ENCODE data around the gene DOCK1.
"Not testable (repeated sequence)": the region's sequence is repeated elsewhere in the genome, so short reads cannot be mapped to it uniquely, and the experiment has no call there.

DOCK1 gene

DNA sequence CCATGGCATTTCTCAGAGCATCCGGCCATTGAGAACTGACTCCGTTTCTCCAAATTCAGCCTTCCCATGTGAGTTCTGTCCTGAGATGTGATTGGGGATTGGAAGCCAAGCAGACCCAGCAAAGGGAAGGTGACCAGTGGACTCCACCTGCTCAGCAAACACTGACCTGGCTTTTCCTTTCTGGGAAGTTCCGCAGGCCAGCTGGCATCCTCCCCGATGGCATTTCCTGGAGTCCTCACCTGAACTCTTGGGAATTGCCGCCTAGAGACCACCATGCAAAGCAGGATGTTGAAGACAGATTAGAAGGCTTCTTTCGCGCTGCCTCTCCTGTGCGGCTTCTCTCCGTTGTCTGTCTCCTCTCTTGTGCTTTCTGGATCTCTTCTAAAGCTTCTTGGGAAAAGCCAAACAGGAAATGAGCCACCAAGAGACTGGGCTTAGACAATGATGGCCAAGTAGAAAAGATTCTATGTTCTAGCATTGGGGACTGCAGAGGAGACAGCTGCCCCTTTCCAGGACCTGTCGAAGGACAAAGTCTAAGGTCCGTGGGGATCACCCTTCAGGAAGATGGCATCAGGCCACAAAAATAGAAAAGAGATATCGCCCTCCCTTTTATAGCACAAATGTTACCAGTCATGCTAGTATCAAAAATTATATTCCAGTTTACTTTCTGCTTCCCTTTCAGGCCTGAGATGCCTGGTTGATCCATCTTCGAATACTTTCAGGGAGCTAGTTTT is 394.9 kb downstream of the DOCK1 start:
- TF ChIP-seq TAF1 (IDR thresholded peaks at IDR 0.05; ENCODE audit: low read depth, low read length) (no peak), POLR2AphosphoS5 (IDR thresholded peaks at IDR 0.05; ENCODE audit: low read depth, low read length) (no peak), PAX5 (IDR thresholded peaks at IDR 0.05; ENCODE audit: insufficient read depth, low read length, severe bottlenecking) (no peak), POU2F2 (IDR thresholded peaks at IDR 0.05; ENCODE audit: low read depth, low read length) (no peak), POLR2A (IDR thresholded peaks at IDR 0.05; ENCODE audit: low read depth, low read length) (no peak), SPI1 (IDR thresholded peaks at IDR 0.05; ENCODE audit: low read depth, low read length) (no peak)
- FAIRE-seq: no peak

GRCh38 chr10:127300868-127301321 is 395.7 kb downstream of the DOCK1 start:
- FAIRE-seq: no peak
- TF ChIP-seq TAF1 (IDR thresholded peaks at IDR 0.05; ENCODE audit: low read depth, low read length) (no peak), PAX5 (IDR thresholded peaks at IDR 0.05; ENCODE audit: insufficient read depth, low read length, severe bottlenecking) (no peak), POU2F2 (IDR thresholded peaks at IDR 0.05; ENCODE audit: low read depth, low read length) (no peak), SPI1 (IDR thresholded peaks at IDR 0.05; ENCODE audit: low read depth, low read length) (no peak), POLR2AphosphoS5 (IDR thresholded peaks at IDR 0.05; ENCODE audit: low read depth, low read length) (no peak), POLR2A (IDR thresholded peaks at IDR 0.05; ENCODE audit: low read depth, low read length) (no peak)
- DNase-seq (ENCODE audit: insufficient read length, low spot score): no peak

More for the DNA sequence above, 394.9 kb downstream of the DOCK1 start:
- no peak for DNase-seq (ENCODE audit: insufficient read length, low spot score)

DNA sequence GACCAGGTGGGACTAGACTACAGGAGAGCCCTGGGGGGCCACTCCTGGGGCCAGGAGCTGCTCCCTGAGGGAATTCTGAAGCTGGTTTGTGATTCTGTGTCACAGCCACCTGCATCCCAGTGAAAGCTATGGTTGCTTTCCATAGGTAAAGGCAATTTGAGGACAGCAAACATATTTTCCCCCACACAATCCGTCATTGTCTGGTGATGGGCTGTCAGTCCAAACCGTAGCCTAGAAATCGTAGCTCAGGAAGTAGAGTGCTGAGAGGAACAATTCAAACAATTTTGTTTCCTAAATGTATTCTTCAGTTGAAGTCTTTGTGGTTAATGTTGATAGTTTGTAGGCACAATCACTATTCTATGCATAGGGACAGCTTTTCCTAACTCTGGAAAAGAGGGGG is 397.1 kb downstream of the DOCK1 start:
- DNase-seq (ENCODE audit: insufficient read length, low spot score) (no peak), FAIRE-seq (no peak)
- TF ChIP-seq TAF1 (IDR thresholded peaks at IDR 0.05; ENCODE audit: low read depth, low read length): no peak
- no peak for TF ChIP-seq POU2F2 (IDR thresholded peaks at IDR 0.05; ENCODE audit: low read depth, low read length)
- no peak for TF ChIP-seq POLR2AphosphoS5 (IDR thresholded peaks at IDR 0.05; ENCODE audit: low read depth, low read length)

DNA sequence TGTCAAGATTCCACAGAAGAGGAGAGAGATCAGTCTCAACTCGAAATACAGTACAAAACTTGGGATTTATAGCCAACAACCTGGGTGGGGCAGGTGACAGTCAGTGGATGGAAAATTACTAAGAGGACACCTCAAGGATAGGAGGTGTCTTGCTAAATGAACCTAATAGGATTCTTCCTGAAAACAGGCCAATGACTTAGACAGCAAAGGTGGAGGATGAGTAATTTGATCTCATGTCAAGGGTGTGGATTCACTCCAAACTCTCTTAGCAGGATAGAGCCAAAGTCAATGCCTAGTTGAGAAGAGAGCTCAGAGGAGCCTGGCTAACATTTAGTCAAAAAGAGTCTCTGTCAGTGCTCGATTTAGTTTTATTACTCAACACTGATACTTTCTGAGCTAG is 397.9 kb downstream of the DOCK1 start:
- no peak for FAIRE-seq
- TF ChIP-seq TAF1 (IDR thresholded peaks at IDR 0.05; ENCODE audit: low read depth, low read length): no peak
- DNase-seq (ENCODE audit: insufficient read length, low spot score): no peak

DNA sequence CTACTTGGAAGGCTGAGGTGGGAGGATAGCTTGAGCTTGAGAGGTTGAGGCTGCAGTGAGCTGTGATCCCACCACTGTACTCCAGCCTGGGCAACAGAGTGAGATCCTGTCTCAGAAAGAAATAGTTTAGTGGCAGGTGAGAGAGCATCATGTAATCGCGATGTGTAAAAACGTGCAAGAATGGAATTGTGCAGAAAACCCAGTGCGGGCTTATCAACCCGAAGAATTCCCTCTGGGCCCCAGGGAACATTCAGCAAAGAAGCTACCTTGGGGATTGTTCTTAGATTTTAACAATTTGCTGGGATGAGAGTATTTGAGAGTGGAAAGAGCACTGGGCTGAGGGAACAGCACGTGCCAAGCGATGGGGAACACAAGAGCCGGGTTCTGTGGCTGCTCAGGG is 398.5 kb downstream of the DOCK1 start:
- FAIRE-seq (no peak), DNase-seq (ENCODE audit: insufficient read length, low spot score) (no peak)
- no peak for TF ChIP-seq POLR2A (IDR thresholded peaks at IDR 0.05; ENCODE audit: low read depth, low read length)
- TF ChIP-seq POU2F2 (IDR thresholded peaks at IDR 0.05; ENCODE audit: low read depth, low read length): no peak
- TF ChIP-seq TAF1 (IDR thresholded peaks at IDR 0.05; ENCODE audit: low read depth, low read length): no peak
- no peak for TF ChIP-seq SPI1 (IDR thresholded peaks at IDR 0.05; ENCODE audit: low read depth, low read length)
- no peak for TF ChIP-seq POLR2AphosphoS5 (IDR thresholded peaks at IDR 0.05; ENCODE audit: low read depth, low read length)
- no peak for TF ChIP-seq PAX5 (IDR thresholded peaks at IDR 0.05; ENCODE audit: insufficient read depth, low read length, severe bottlenecking)

- no peak for FAIRE-seq
- TF ChIP-seq POLR2AphosphoS5 (IDR thresholded peaks at IDR 0.05; ENCODE audit: low read depth, low read length): no peak
- TF ChIP-seq PAX5 (IDR thresholded peaks at IDR 0.05; ENCODE audit: insufficient read depth, low read length, severe bottlenecking): no peak
- TF ChIP-seq SPI1 (IDR thresholded peaks at IDR 0.05; ENCODE audit: low read depth, low read length): no peak
- TF ChIP-seq POU2F2 (IDR thresholded peaks at IDR 0.05; ENCODE audit: low read depth, low read length): no peak
- no peak for TF ChIP-seq TAF1 (IDR thresholded peaks at IDR 0.05; ENCODE audit: low read depth, low read length)
- TF ChIP-seq POLR2A (IDR thresholded peaks at IDR 0.05; ENCODE audit: low read depth, low read length): no peak
- DNase-seq (ENCODE audit: insufficient read length, low spot score): no peak
Observed at GRCh38 chr10:127306479-127306878, 401.3 kb downstream of the DOCK1 start.

GRCh38 chr10:127307338-127307737 is 402.1 kb downstream of the DOCK1 start:
- DNase-seq (ENCODE audit: insufficient read length, low spot score) (no peak), FAIRE-seq (no peak)
- TF ChIP-seq TAF1 (IDR thresholded peaks at IDR 0.05; ENCODE audit: low read depth, low read length) (no peak), PAX5 (IDR thresholded peaks at IDR 0.05; ENCODE audit: insufficient read depth, low read length, severe bottlenecking) (no peak), POU2F2 (IDR thresholded peaks at IDR 0.05; ENCODE audit: low read depth, low read length) (no peak), POLR2A (IDR thresholded peaks at IDR 0.05; ENCODE audit: low read depth, low read length) (no peak), POLR2AphosphoS5 (IDR thresholded peaks at IDR 0.05; ENCODE audit: low read depth, low read length) (no peak), SPI1 (IDR thresholded peaks at IDR 0.05; ENCODE audit: low read depth, low read length) (no peak)

- no peak for DNase-seq (ENCODE audit: insufficient read length, low spot score)
- TF ChIP-seq SPI1 (IDR thresholded peaks at IDR 0.05; ENCODE audit: low read depth, low read length) (no peak), POLR2AphosphoS5 (IDR thresholded peaks at IDR 0.05; ENCODE audit: low read depth, low read length) (no peak), PAX5 (IDR thresholded peaks at IDR 0.05; ENCODE audit: insufficient read depth, low read length, severe bottlenecking) (no peak), TAF1 (IDR thresholded peaks at IDR 0.05; ENCODE audit: low read depth, low read length) (no peak), POLR2A (IDR thresholded peaks at IDR 0.05; ENCODE audit: low read depth, low read length) (no peak), POU2F2 (IDR thresholded peaks at IDR 0.05; ENCODE audit: low read depth, low read length) (no peak)
- no peak for FAIRE-seq
Observed at GRCh38 chr10:127308031-127308430, 402.8 kb downstream of the DOCK1 start.

DNA sequence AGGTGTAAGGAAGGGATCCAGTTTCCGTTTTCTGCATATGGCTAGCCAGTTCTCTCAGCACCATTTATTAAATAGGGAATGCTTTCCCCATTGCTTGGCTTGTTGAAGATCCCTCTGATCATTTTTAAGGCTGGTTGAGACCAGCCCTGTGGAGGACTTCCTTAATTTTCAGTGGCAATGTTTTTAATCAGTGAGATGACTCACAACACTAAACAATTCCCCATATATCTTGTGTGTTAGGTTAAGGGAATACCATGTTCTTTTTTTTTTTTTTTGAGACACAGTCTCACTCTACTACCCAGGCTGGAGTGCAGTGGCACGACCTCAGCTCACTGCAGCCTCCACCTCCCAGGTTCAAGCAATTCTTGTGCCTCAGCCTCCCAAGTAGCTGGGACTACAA is 404.4 kb downstream of the DOCK1 start:
- not testable (repeated sequence) for FAIRE-seq; DNase-seq (ENCODE audit: insufficient read length, low spot score)

GRCh38 chr10:127310430-127310829 is 405.2 kb downstream of the DOCK1 start:
- no peak for DNase-seq (ENCODE audit: insufficient read length, low spot score)
- TF ChIP-seq POU2F2 (IDR thresholded peaks at IDR 0.05; ENCODE audit: low read depth, low read length) (no peak), PAX5 (IDR thresholded peaks at IDR 0.05; ENCODE audit: insufficient read depth, low read length, severe bottlenecking) (no peak), SPI1 (IDR thresholded peaks at IDR 0.05; ENCODE audit: low read depth, low read length) (no peak), POLR2AphosphoS5 (IDR thresholded peaks at IDR 0.05; ENCODE audit: low read depth, low read length) (no peak), POLR2A (IDR thresholded peaks at IDR 0.05; ENCODE audit: low read depth, low read length) (no peak), TAF1 (IDR thresholded peaks at IDR 0.05; ENCODE audit: low read depth, low read length) (no peak)
- no peak for FAIRE-seq

Measured in GM12891 (cell line).